CD14-positive monocyte (primary cell): ENCODE measurements around the gene TAF1L. TPM values are rescaled to one million over a fixed set of nuclear protein-coding genes. Genes with fewer than 3 reads are reported as not detected.
A peak's percentile ranks its signal among the peaks of the same experiment; 100 is the strongest.

Experiments
- DNase-seq, 3 donors: peaks; one replicate each; pipeline ENCODE4 v3.0.0-alpha.2; 2011 to 2022
- H2AFZ ChIP-seq: 2 replicates; pipeline ENCODE4 v1.6.0; 2012; ENCODE audit warnings: mild to moderate bottlenecking, low read depth, low read length, inconsistent platforms; ENCODE audit not compliant: insufficient read depth, poor library complexity, severe bottlenecking
- H3K27ac ChIP-seq, 2 donors: 1 replicate in 1 of 2; 2 replicates in 1 of 2; pipeline ENCODE4 v1.5.1; 2012 to 2013; ENCODE audit warnings: low read length in 2 of 2, control low read depth in 1 of 2, inconsistent platforms in 1 of 2, low read depth in 1 of 2, mild to moderate bottlenecking in 1 of 2
- H3K27me3 ChIP-seq, 2 donors: one replicate each; pipeline versions ENCODE4 v1.6.0 to v1.6.1; 2011 to 2013; ENCODE audit warnings: low read length in 2 of 2; ENCODE audit not compliant: control insufficient read depth in 2 of 2, insufficient read depth in 2 of 2
- H3K36me3 ChIP-seq, 2 donors: replicated peaks in 1 of 2; 1 replicate in 1 of 2; 2 replicates in 1 of 2; pipeline versions ENCODE4 v1.5.1 to v1.6.1; 2012 to 2013; ENCODE audit warnings: low read length in 2 of 2, control low read depth in 1 of 2, inconsistent platforms in 1 of 2, mild to moderate bottlenecking in 1 of 2; ENCODE audit not compliant: insufficient read depth in 2 of 2, control insufficient read depth in 1 of 2
- H3K4me1 ChIP-seq, 2 donors: 1 replicate in 1 of 2; 2 replicates in 1 of 2; pipeline versions ENCODE4 v1.5.1 to v1.6.1; 2012 to 2013; ENCODE audit warnings: low read length in 2 of 2, control low read depth in 1 of 2, inconsistent platforms in 1 of 2, mild to moderate bottlenecking in 1 of 2, moderate library complexity in 1 of 2; ENCODE audit not compliant: insufficient read depth in 2 of 2, control insufficient read depth in 1 of 2
- H3K4me2 ChIP-seq: replicated peaks from 2 replicates; pipeline ENCODE3; 2012; ENCODE audit warnings: low read length, moderate library complexity, mild to moderate bottlenecking; ENCODE audit not compliant: poor library complexity, severe bottlenecking; ENCODE audit errors: extremely low read depth
- H3K4me3 ChIP-seq, 3 experiments: fragments of 200-600 bp in 1 of 3; sonication (generic) in 1 of 3; replicated peaks in 1 of 3; 1 replicate in 2 of 3; 2 replicates in 1 of 3; pipeline ENCODE4 v1.5.1; 2011 to 2013; ENCODE audit warnings: low read length in 3 of 3, mild to moderate bottlenecking in 3 of 3, control low read depth in 2 of 3, low read depth in 2 of 3, inconsistent platforms in 1 of 3, moderate library complexity in 1 of 3
- H3K79me2 ChIP-seq: 2 replicates; pipeline ENCODE4 v1.6.0; 2012; ENCODE audit warnings: mild to moderate bottlenecking, control low read depth, inconsistent platforms, low read length, moderate library complexity; ENCODE audit not compliant: insufficient read depth
- H3K9ac ChIP-seq: 2 replicates; pipeline ENCODE4 v1.6.0; 2017; ENCODE audit warnings: low read length, mild to moderate bottlenecking; ENCODE audit not compliant: insufficient read depth, poor library complexity, severe bottlenecking
- H3K9me3 ChIP-seq, 2 donors: replicated peaks in 1 of 2; 1 replicate in 1 of 2; 2 replicates in 1 of 2; pipeline versions ENCODE4 v1.5.1 to v1.6.1; 2012 to 2013; ENCODE audit warnings: low read length in 2 of 2, control low read depth in 1 of 2; ENCODE audit not compliant: control insufficient read depth in 1 of 2, insufficient read depth in 1 of 2
- H4K20me1 ChIP-seq: 2 replicates; pipeline ENCODE4 v1.6.0; 2012; ENCODE audit warnings: mild to moderate bottlenecking, low read length, control low read depth, moderate library complexity; ENCODE audit not compliant: insufficient read depth
- H3K27ac Mint-ChIP-seq, 7 donors: one replicate each; pipeline ENCODE4 v1.8.0; 2020; ENCODE audit warnings: mild to moderate bottlenecking in 7 of 7, mixed read lengths in 7 of 7, moderate library complexity in 6 of 7, inconsistent platforms in 2 of 7
- H3K27me3 Mint-ChIP-seq, 3 donors: one replicate each; pipeline ENCODE4 v1.8.0; 2021 to 2022; ENCODE audit warnings: low read depth in 3 of 3, mild to moderate bottlenecking in 3 of 3, mixed read lengths in 3 of 3, moderate library complexity in 3 of 3, inconsistent platforms in 1 of 3
- H3K36me3 Mint-ChIP-seq, 2 donors: one replicate each; pipeline ENCODE4 v1.8.0; 2020; ENCODE audit warnings: mixed read lengths in 2 of 2, inconsistent platforms in 1 of 2, mild to moderate bottlenecking in 1 of 2
- H3K4me1 Mint-ChIP-seq: one replicate; pipeline ENCODE4 v1.8.0; 2020; ENCODE audit warnings: mild to moderate bottlenecking, mixed read lengths
- H3K4me3 Mint-ChIP-seq, 2 donors: one replicate each; pipeline ENCODE4 v1.8.0; 2020; ENCODE audit warnings: mild to moderate bottlenecking in 2 of 2, mixed read lengths in 2 of 2, moderate library complexity in 1 of 2
- H3K9me3 Mint-ChIP-seq, 7 donors: one replicate each; pipeline ENCODE4 v1.8.0; 2020 to 2022; ENCODE audit warnings: mixed read lengths in 7 of 7, mild to moderate bottlenecking in 6 of 7, moderate library complexity in 6 of 7, inconsistent platforms in 2 of 7
- CTCF ChIP-seq: fragments of 200-600 bp; IDR thresholded peaks from one replicate; pipeline ENCODE4 v1.8.0; 2022; ENCODE audit warnings: antibody characterized with exemption, mild to moderate bottlenecking
- WGBS: methylation state at CpG from one replicate; pipeline ENCODE4 v1.1.5; 2013; ENCODE audit warnings: missing lambda C conversion rate; ENCODE audit not compliant: insufficient coverage; 5-methylcytosine and 5-hydroxymethylcytosine counted together
- intact Hi-C, 2 donors: fragments of 100-400 bp; cut with micrococcal nuclease; formaldehyde crosslinking; loops; one replicate each; pipeline versions ENCODE4 v1.15.0 to v1.15.1; 2023
- polyA plus RNA-seq, 3 donors: library from polyadenylated mRNA; depleted of rRNA in 1 of 3; unstranded in 2 of 3; stranded (reverse) in 1 of 3; fragments of 300-500 nt in 2 of 3; fragments of >200 nt in 1 of 3; fragmentation: Illumina TruSeq in 2 of 3; gene quantifications; 1 replicate in 2 of 3; 2 replicates in 1 of 3; pipeline ENCODE4 v1.2.3, GENCODE V29; 2012 to 2021

TAF1L gene
- polyA plus RNA-seq, 3 donors = 0.01 TPM; not detected in 2

DNA sequence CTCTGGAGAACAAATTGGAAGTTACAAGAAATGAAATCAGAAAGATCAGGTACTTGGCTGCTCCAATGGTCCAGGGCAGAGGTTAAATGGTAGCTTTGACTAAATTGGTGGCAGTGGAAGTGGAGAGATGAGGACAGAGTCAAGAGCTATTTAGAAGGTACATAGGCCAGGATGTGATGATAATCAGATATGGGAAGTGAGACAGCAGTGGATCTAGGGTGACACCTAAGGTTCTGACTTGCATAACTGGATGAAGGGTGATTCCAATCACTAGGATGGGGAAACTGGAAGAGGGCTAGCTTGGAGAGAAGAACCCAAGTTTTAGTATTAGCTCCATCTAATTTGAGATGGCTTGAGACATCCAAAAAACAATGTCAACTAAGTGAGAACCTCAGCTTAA is 38.5 kb downstream of the TAF1L start:
- no peak overlapping the region for H3K27ac Mint-ChIP-seq
- Histone ChIP-seq H3K27me3 (no peaks in the 10 kb centered on the region), H3K4me3 (no peak overlapping the region), H4K20me1 (no peaks in the 10 kb centered on the region), H3K27ac (no peak overlapping the region), H3K4me1 (peaks cover 6 to 9% of the 10 kb centered on the region in 2 donors), H3K9ac (no peak overlapping the region), H3K79me2 (no peaks in the 10 kb centered on the region), H2AFZ (no peak overlapping the region), H3K36me3 (no peaks in the 10 kb centered on the region), H3K9me3 (no peaks in the 10 kb centered on the region), H3K4me2 (no peak overlapping the region)
- no peak for DNase-seq
- no peak overlapping the region for H3K4me3 Mint-ChIP-seq
- TF ChIP-seq CTCF = no peak
- peaks cover 4 to 20% (median 8%) of the 10 kb centered on the region in 3 donors for H3K27me3 Mint-ChIP-seq
- peaks cover 0 to 2% (median 0%) of the 10 kb centered on the region in 7 donors for H3K9me3 Mint-ChIP-seq
- peaks cover 22% of the 10 kb centered on the region for H3K4me1 Mint-ChIP-seq
- H3K36me3 Mint-ChIP-seq = no peaks in the 10 kb centered on the region
- intact Hi-C loops = no loop called here

DNA sequence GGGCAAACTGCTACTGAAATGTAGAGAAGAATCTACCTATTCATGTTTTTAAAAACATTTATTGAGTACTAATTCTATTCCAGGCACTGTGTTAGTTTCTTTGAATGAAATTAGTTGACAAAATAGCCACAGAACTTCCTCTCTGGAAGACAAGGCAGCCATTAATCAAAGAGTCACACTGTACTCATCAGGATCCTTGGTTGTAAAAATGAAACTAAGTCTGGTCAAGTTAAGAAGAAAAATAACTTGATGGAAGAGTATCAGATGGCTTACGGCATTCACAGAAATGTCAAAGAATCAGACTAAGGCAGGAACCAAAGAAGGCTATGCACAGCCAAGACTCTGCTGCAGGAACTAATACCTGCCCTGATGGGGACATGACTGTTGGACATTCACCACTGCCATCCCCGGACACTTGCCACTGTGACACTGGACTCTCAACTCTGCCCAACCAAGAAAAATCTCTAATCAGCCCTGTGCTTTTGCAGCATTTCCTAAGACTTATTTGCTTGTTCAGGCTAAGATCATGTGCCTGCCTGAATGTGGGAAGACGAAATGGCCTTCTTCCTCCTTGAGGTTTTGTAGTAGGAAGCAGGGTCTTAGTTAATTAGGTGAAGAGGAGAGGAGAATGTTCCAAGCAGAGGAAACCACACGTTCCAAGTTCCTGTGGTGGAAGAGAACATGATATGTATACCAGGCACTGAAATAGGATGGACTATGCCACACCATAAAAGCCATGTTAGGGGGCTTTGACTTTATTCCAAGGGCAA is 39.2 kb downstream of the TAF1L start:
- no peak overlapping the region for H3K4me3 Mint-ChIP-seq
- H3K36me3 Mint-ChIP-seq = no peaks in the 10 kb centered on the region

More for the DNA sequence above, 39.2 kb downstream of the TAF1L start:
- H4K20me1 ChIP-seq = no peaks in the 10 kb centered on the region
- H2AFZ ChIP-seq = no peak overlapping the region
- 40% methylated on average over 2 of the region's 4 CpGs for WGBS
- H3K27ac ChIP-seq = no peak overlapping the region
- H3K4me1 ChIP-seq = peaks cover 6 to 9% of the 10 kb centered on the region in 2 donors
- no peak overlapping the region for H3K9ac ChIP-seq
- H3K36me3 ChIP-seq = no peaks in the 10 kb centered on the region
- H3K9me3 ChIP-seq = no peaks in the 10 kb centered on the region
- Mint-ChIP-seq H3K27ac (peak overlapping the region in 1 of 7 donors; percentile 7), H3K27me3 (peaks cover 2 to 16% (median 6%) of the 10 kb centered on the region in 3 donors), H3K4me1 (peaks cover 20% of the 10 kb centered on the region), H3K9me3 (peaks cover 0 to 2% (median 0%) of the 10 kb centered on the region in 7 donors)
- no peaks in the 10 kb centered on the region for H3K79me2 ChIP-seq
- no peak for DNase-seq
- H3K4me2 ChIP-seq = no peak overlapping the region
- intact Hi-C loops = no loop called here
- no peaks in the 10 kb centered on the region for H3K27me3 ChIP-seq
- no peak for TF ChIP-seq CTCF
- no peak overlapping the region for H3K4me3 ChIP-seq
